ENCODE measurements around the gene KNOP1. TPM values are rescaled to one million over a fixed set of nuclear protein-coding genes. Genes with fewer than 3 reads are reported as not detected.

Gene KNOP1
- 9.8 TPM for total RNA-seq (2013)
- 1 to 10 TPM; 1.5 to 2.8 (median 2.4) TPM for polyA plus RNA-seq
- 1.5 and 2.9 TPM in 2 replicates for polyA minus RNA-seq
- total RNA-seq = 0.67 to 5.5 (median 2.9) reads per million in 11 experiments

- TF ChIP-seq, protein P1, sequence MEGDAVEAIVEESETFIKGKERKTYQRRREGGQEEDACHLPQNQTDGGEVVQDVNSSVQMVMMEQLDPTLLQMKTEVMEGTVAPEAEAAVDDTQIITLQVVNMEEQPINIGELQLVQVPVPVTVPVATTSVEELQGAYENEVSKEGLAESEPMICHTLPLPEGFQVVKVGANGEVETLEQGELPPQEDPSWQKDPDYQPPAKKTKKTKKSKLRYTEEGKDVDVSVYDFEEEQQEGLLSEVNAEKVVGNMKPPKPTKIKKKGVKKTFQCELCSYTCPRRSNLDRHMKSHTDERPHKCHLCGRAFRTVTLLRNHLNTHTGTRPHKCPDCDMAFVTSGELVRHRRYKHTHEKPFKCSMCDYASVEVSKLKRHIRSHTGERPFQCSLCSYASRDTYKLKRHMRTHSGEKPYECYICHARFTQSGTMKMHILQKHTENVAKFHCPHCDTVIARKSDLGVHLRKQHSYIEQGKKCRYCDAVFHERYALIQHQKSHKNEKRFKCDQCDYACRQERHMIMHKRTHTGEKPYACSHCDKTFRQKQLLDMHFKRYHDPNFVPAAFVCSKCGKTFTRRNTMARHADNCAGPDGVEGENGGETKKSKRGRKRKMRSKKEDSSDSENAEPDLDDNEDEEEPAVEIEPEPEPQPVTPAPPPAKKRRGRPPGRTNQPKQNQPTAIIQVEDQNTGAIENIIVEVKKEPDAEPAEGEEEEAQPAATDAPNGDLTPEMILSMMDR (IDR thresholded peaks at IDR 0.05) = no peak
- H3K9me3 Mint-ChIP-seq = no peaks in the 10 kb centered on the region
- Histone ChIP-seq H2AFZ (ENCODE audit: insufficient read depth, low read depth, low read length, poor library complexity, severe bottlenecking) (peak within 1 kb of the TSS; percentile 100), H3K9ac (ENCODE audit: insufficient read depth, low read length, poor library complexity, severe bottlenecking) (peak within 1 kb of the TSS; percentile 74), H3K36me3 (replicated peaks in 1 of 2; ENCODE audit: control insufficient read depth in 1 of 2, insufficient read depth in 2 of 2, low read length in 2 of 2) (peaks cover 6 to 15% of the 10 kb centered on the region in 2 donors), H4K20me1 (ENCODE audit: insufficient read depth, low read length) (no peaks in the 10 kb centered on the region), H3K4me2 (replicated peaks; ENCODE audit: extremely low read depth, low read length, poor library complexity, severe bottlenecking) (peak within 1 kb of the TSS; percentile 99), H3K79me2 (ENCODE audit: insufficient read depth, low read length) (peaks cover 7% of the 10 kb centered on the region), H3K4me3 (replicated peaks in 1 of 3; ENCODE audit: low read depth in 2 of 3, low read length in 3 of 3) (peak within 1 kb of the TSS; percentile 82 to 99 (median 97)), H3K9me3 (replicated peaks in 1 of 2; ENCODE audit: control insufficient read depth in 1 of 2, insufficient read depth in 1 of 2, low read length in 2 of 2) (no peaks in the 10 kb centered on the region), H3K27me3 (ENCODE audit: control insufficient read depth in 2 of 2, insufficient read depth in 2 of 2, low read length in 2 of 2) (no peaks in the 10 kb centered on the region), H3K4me1 (ENCODE audit: control insufficient read depth in 1 of 2, insufficient read depth in 2 of 2, low read length in 2 of 2) (peaks cover 14 to 21% of the 10 kb centered on the region in 2 donors), H3K27ac (ENCODE audit: low read depth in 1 of 2, low read length in 2 of 2) (peak within 1 kb of the TSS; percentile 30 to 61)
- intact Hi-C loops (cut with micrococcal nuclease) = loop anchor here in 1 of 2 donors (5.0 to 10.0 kb wide), 2 partner anchors 161 to 653 kb away; partner anchors contain the start of genes COQ7 and VPS35L
- peaks cover 15 to 19% of the 10 kb centered on the region in 2 donors for H3K36me3 Mint-ChIP-seq
- peak; percentile 81 to 93 (median 86) for DNase-seq
- H3K27me3 Mint-ChIP-seq (ENCODE audit: low read depth in 3 of 3) = peaks cover 0 to 3% (median 0%) of the 10 kb centered on the region in 3 donors
- peaks cover 26% of the 10 kb centered on the region for H3K4me1 Mint-ChIP-seq
- H3K27ac Mint-ChIP-seq = peak within 1 kb of the TSS; percentile 10 to 85 (median 75)
- H3K4me3 Mint-ChIP-seq = peak within 1 kb of the TSS; percentile 88 to 95
- WGBS (ENCODE audit: insufficient coverage) = under 1% methylated on average over 85 of the region's 88 CpGs
Observed at GRCh38 chr16:19717741-19718623, at the start of gene KNOP1, which contains the start of gene IQCK. TSS of gene KNOP1 (minus strand) at chr16:19718227. CDS start at chr16:19715035, 3,192 bp downstream. TSS of gene IQCK (plus strand) at chr16:19718271. CDS start at chr16:19718307, 36 bp downstream.

DNA sequence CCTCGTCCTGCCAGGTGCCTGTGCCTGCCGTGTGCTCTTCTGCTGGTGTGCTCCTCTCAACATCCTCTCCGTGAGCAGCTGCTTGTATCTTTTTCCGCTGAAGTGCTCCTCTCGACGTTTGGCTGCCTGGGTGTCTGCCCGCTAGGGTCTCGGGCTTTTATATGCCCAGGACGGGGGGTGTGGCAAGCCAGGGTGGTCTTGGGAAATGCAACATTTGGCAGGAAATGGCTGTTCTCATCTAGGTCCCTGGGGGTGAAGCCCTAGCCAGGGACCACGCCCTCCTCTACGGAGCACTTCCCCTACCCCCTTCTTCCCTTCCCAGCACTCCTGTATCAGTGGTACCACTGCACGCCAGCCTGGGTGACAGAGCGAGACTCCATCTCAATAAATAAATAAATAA, 49.5 kb upstream of the KNOP1 start:
- Mint-ChIP-seq H3K9me3 (peaks cover 4 to 14% (median 8%) of the 10 kb centered on the region in 7 donors), H3K4me1 (peaks cover 14% of the 10 kb centered on the region), H3K36me3 (no peaks in the 10 kb centered on the region), H3K27me3 (ENCODE audit: low read depth in 3 of 3) (no peaks in the 10 kb centered on the region), H3K27ac (peak overlapping the region in 1 of 7 donors; percentile 36), H3K4me3 (no peak overlapping the region)
- H3K79me2 ChIP-seq (ENCODE audit: insufficient read depth, low read length) = no peaks in the 10 kb centered on the region
- H4K20me1 ChIP-seq (ENCODE audit: insufficient read depth, low read length) = no peaks in the 10 kb centered on the region
- intact Hi-C loops (cut with micrococcal nuclease) = no loop called here
- no peak overlapping the region for H2AFZ ChIP-seq (ENCODE audit: insufficient read depth, low read depth, low read length, poor library complexity, severe bottlenecking)
- 88% methylated on average over 6 of the region's 13 CpGs for WGBS (ENCODE audit: insufficient coverage)
- TF ChIP-seq, protein P1 (IDR thresholded peaks at IDR 0.05) = no peak
- H3K36me3 ChIP-seq (replicated peaks in 1 of 2; ENCODE audit: control insufficient read depth in 1 of 2, insufficient read depth in 2 of 2, low read length in 2 of 2) = no peaks in the 10 kb centered on the region
- H3K4me2 ChIP-seq (replicated peaks; ENCODE audit: extremely low read depth, low read length, poor library complexity, severe bottlenecking) = no peak overlapping the region
- H3K9ac ChIP-seq (ENCODE audit: insufficient read depth, low read length, poor library complexity, severe bottlenecking) = no peak overlapping the region
- H3K4me3 ChIP-seq (replicated peaks in 1 of 3; ENCODE audit: low read depth in 2 of 3, low read length in 3 of 3) = no peak overlapping the region
- peaks cover 7 to 9% of the 10 kb centered on the region in 2 donors for H3K4me1 ChIP-seq (ENCODE audit: control insufficient read depth in 1 of 2, insufficient read depth in 2 of 2, low read length in 2 of 2)
- H3K27ac ChIP-seq (ENCODE audit: low read depth in 1 of 2, low read length in 2 of 2) = no peak overlapping the region
- DNase-seq = no peak
- no peaks in the 10 kb centered on the region for H3K27me3 ChIP-seq (ENCODE audit: control insufficient read depth in 2 of 2, insufficient read depth in 2 of 2, low read length in 2 of 2)
- no peaks in the 10 kb centered on the region for H3K9me3 ChIP-seq (replicated peaks in 1 of 2; ENCODE audit: control insufficient read depth in 1 of 2, insufficient read depth in 1 of 2, low read length in 2 of 2)
